Activated CD4-positive, alpha-beta T cell treated with anti-CD3 and anti-CD28 coated beads, Interleukin-10, Interleukin-2, amounts not matched to agents 100 ng/mL and 50 ng/mL, durations not matched to agents 16 hours and 8 hours (primary cell): Measurements from ENCODE around the gene CTXN1.

Source experiments
- DNase-seq: peaks from one replicate; pipeline ENCODE4 v3.0.0-alpha.2; 2020

Gene CTXN1

GRCh38 chr19:7944177-7944761, 18.3 kb upstream of the CTXN1 start:
- DNase-seq: peak; percentile 90

- DNase-seq: peak; percentile 100
These were observed 17.7 kb upstream of the CTXN1 start, which contains the start of gene TIMM44 for GRCh38 chr19:7943444-7944176. Gene TIMM44 (minus strand): TSS chr19:7943666. CDS start chr19:7943651, 15 bp downstream.

- no peak for DNase-seq
These were observed 17.1 kb upstream of the CTXN1 start for GRCh38 chr19:7942981-7943443.

- DNase-seq: no peak
These were observed 16.1 kb upstream of the CTXN1 start for GRCh38 chr19:7941895-7942596.

GRCh38 chr19:7940841-7941240, 14.9 kb upstream of the CTXN1 start:
- DNase-seq: no peak

GRCh38 chr19:7934766-7935165, 8.8 kb upstream of the CTXN1 start:
- DNase-seq: no peak

GRCh38 chr19:7933828-7934725, 8.1 kb upstream of the CTXN1 start:
- no peak for DNase-seq

- no peak for DNase-seq
These were observed 7.5 kb upstream of the CTXN1 start for GRCh38 chr19:7933411-7933810.

GRCh38 chr19:7932930-7933300, 7.0 kb upstream of the CTXN1 start:
- no peak for DNase-seq

GRCh38 chr19:7932276-7932929, 6.5 kb upstream of the CTXN1 start:
- DNase-seq: no peak

- no peak for DNase-seq
These were observed 5.5 kb upstream of the CTXN1 start for GRCh38 chr19:7931221-7932061.

- no peak for DNase-seq
These were observed 4.8 kb upstream of the CTXN1 start for GRCh38 chr19:7930765-7931164.

- peak; percentile 26 for DNase-seq
These were observed 4.1 kb upstream of the CTXN1 start for GRCh38 chr19:7930030-7930429.

- DNase-seq: peak; percentile 63
These were observed 3.1 kb upstream of the CTXN1 start for GRCh38 chr19:7928741-7929701.

GRCh38 chr19:7928334-7928706, 2.4 kb upstream of the CTXN1 start:
- no peak for DNase-seq

- DNase-seq: no peak
These were observed 1.8 kb upstream of the CTXN1 start for GRCh38 chr19:7927605-7928333.

GRCh38 chr19:7926727-7927604, 1.0 kb upstream of the CTXN1 start:
- no peak for DNase-seq

- peak; percentile 85 for DNase-seq
These were observed 624 bp downstream of the CTXN1 start for GRCh38 chr19:7925171-7925851.
